Breast epithelium (tissue), 4 donors: ENCODE data around the gene ADORA1. TPM values are rescaled to one million over a fixed set of nuclear protein-coding genes. Genes with fewer than 3 reads are reported as not detected.

ENCODE experiments used
- DNase-seq, 2 donors: peaks; one replicate each; pipeline ENCODE4 v3.0.0-alpha.2; 2019; ENCODE audit warnings: low spot score in 2 of 2
- H3K27ac ChIP-seq, 2 donors: fragments of 200-600 bp; sonication (generic) in 1 of 2; one replicate each; pipeline ENCODE4 v1.5.1; 2016 to 2019; ENCODE audit warnings: mild to moderate bottlenecking in 1 of 2
- H3K27me3 ChIP-seq, 2 donors: fragments of 200-600 bp; sonication (generic) in 1 of 2; one replicate each; pipeline versions ENCODE4 v1.5.1 to v1.6.0; 2017 to 2019; ENCODE audit warnings: control low read depth in 1 of 2, mild to moderate bottlenecking in 1 of 2
- H3K36me3 ChIP-seq: fragments of 200-600 bp; one replicate; pipeline ENCODE4 v1.5.1; 2019
- H3K4me1 ChIP-seq, 2 donors: fragments of 200-600 bp; sonication (generic); one replicate each; pipeline ENCODE4 v1.5.1; 2016 to 2019; ENCODE audit warnings: control low read depth in 1 of 2
- H3K4me3 ChIP-seq, 3 donors: fragments of 200-600 bp; sonication (generic); 1 replicate in 2 of 3; 2 replicates in 1 of 3; pipeline ENCODE4 v1.5.1; 2016 to 2019; ENCODE audit warnings: mild to moderate bottlenecking in 3 of 3, moderate library complexity in 2 of 3
- H3K9me3 ChIP-seq, 2 donors: fragments of 200-600 bp; sonication (generic) in 1 of 2; one replicate each; pipeline ENCODE4 v1.5.1; 2016 to 2019; ENCODE audit warnings: control low read depth in 1 of 2
- CTCF ChIP-seq, 3 donors: fragments of 450-650 bp; IDR thresholded peaks; one replicate each; pipeline ENCODE4 v1.5.1; 2016 to 2017; ENCODE audit warnings: antibody characterized with exemption in 3 of 3, mild to moderate bottlenecking in 3 of 3, moderate library complexity in 3 of 3
- POLR2A ChIP-seq: fragments of 450-650 bp; IDR thresholded peaks from one replicate; pipeline ENCODE4 v1.6.1; 2016; ENCODE audit warnings: antibody characterized with exemption, mild to moderate bottlenecking, moderate library complexity
- POLR2AphosphoS5 ChIP-seq, 3 donors: sonication (generic); formaldehyde crosslinking; IDR thresholded peaks; one replicate each; pipeline ENCODE4 v1.6.1; 2017; ENCODE audit warnings: antibody characterized with exemption in 3 of 3
- intact Hi-C: fragments of 100-400 bp; cut with DNase I; formaldehyde crosslinking; loops from one replicate; pipeline ENCODE4 v1.15.1; 2023; ENCODE audit warnings: low total_unique reads
- total RNA-seq, 3 donors: library from RNA; depleted of rRNA; stranded (reverse); fragments of >200 nt; gene quantifications; one replicate each; pipeline ENCODE4 v1.1.0, GENCODE V29; 2016

ADORA1 gene
- total RNA-seq, 3 donors from 2014 or later = 0.64 to 14.5 (median 5.2) TPM

GRCh38 chr1:203199002-203199401 is 71.5 kb downstream of the ADORA1 start:
- intact Hi-C loops = no loop called here
- peak overlapping the region; percentile 73 to 92 for H3K27ac ChIP-seq
- no peak for TF ChIP-seq POLR2A

GRCh38 chr1:203199481-203199815 is 71.9 kb downstream of the ADORA1 start:
- Histone ChIP-seq H3K4me3 (no peak overlapping the region), H3K27ac (peak overlapping the region; percentile 73 to 92), H3K9me3 (no peaks in the 10 kb centered on the region), H3K36me3 (no peaks in the 10 kb centered on the region), H3K4me1 (peaks cover 0 to 11% of the 10 kb centered on the region in 2 donors), H3K27me3 (peaks cover 0 to 2% of the 10 kb centered on the region in 2 donors)
- no peak for DNase-seq
- TF ChIP-seq POLR2A (no peak), POLR2AphosphoS5 (IDR thresholded peaks at IDR 0.05) (no peak), CTCF (IDR thresholded peaks at IDR 0.05) (no peak)
- intact Hi-C loops = no loop called here

More at GRCh38 chr1:203199002-203199401, 71.5 kb downstream of the ADORA1 start:
- no peak for DNase-seq
- Histone ChIP-seq H3K27me3 (peaks cover 0 to 2% of the 10 kb centered on the region in 2 donors), H3K36me3 (no peaks in the 10 kb centered on the region), H3K4me3 (no peak overlapping the region), H3K4me1 (peaks cover 0 to 11% of the 10 kb centered on the region in 2 donors), H3K9me3 (no peaks in the 10 kb centered on the region)

- Histone ChIP-seq H3K4me3 (peak overlapping the region in 1 of 3 donors; percentile 25), H3K9me3 (no peaks in the 10 kb centered on the region), H3K4me1 (peaks cover 0 to 11% of the 10 kb centered on the region in 2 donors), H3K27ac (peak overlapping the region; percentile 73 to 92), H3K36me3 (no peaks in the 10 kb centered on the region), H3K27me3 (peaks cover 0 to 2% of the 10 kb centered on the region in 2 donors)
- intact Hi-C loops = no loop called here
- TF ChIP-seq POLR2AphosphoS5 (IDR thresholded peaks at IDR 0.05) = peak in 2 of 3 donors; percentile 65 to 69
- TF ChIP-seq CTCF (IDR thresholded peaks at IDR 0.05) = no peak
- peak in 1 of 2 donors; percentile 89 for DNase-seq
Measured at GRCh38 chr1:203199816-203200571, 72.5 kb downstream of the ADORA1 start.

DNA sequence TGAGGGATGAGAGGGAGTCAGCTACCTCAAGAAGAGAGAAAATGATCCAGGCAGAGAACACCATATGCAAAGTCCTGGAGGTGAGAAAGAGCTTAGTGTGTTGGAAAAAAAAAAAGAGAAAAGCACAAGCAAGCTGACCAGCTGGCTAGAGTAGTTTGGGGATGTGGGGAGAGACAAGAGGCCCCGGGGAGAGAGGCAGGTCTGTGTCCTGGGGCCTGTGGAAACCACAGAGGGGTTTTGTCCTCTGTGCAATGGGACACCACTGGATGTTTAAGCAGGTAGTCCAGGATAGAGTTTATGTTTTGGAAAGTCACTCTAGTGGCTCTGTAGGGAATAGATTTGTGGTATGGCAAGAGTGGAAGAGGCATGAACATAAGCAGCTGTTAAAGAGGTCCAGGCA is 73.4 kb downstream of the ADORA1 start:
- Histone ChIP-seq H3K4me3 (no peak overlapping the region), H3K4me1 (peaks cover 0 to 11% of the 10 kb centered on the region in 2 donors), H3K9me3 (no peaks in the 10 kb centered on the region), H3K27me3 (peaks cover 0 to 2% of the 10 kb centered on the region in 2 donors), H3K36me3 (no peaks in the 10 kb centered on the region), H3K27ac (peak overlapping the region; percentile 73 to 92)
- intact Hi-C loops = no loop called here
- no peak for DNase-seq
- TF ChIP-seq POLR2A (no peak), POLR2AphosphoS5 (IDR thresholded peaks at IDR 0.05) (no peak), CTCF (IDR thresholded peaks at IDR 0.05) (no peak)

- Histone ChIP-seq H3K9me3 (no peaks in the 10 kb centered on the region), H3K4me1 (peaks cover 0 to 11% of the 10 kb centered on the region in 2 donors), H3K36me3 (no peaks in the 10 kb centered on the region), H3K27me3 (peaks cover 0 to 2% of the 10 kb centered on the region in 2 donors), H3K4me3 (no peak overlapping the region), H3K27ac (peak overlapping the region; percentile 64 to 92)
- TF ChIP-seq POLR2A (no peak), POLR2AphosphoS5 (IDR thresholded peaks at IDR 0.05) (no peak)
- intact Hi-C loops = no loop called here
- DNase-seq = no peak
Measured at GRCh38 chr1:203201516-203202205, 74.1 kb downstream of the ADORA1 start.
